ENCODE data around the gene ENTPD7.

The ENTPD7 gene

GRCh38 chr10:99647601-99648151 lies 11.6 kb upstream of the ENTPD7 start:
- DNase-seq (ENCODE audit: low read depth in 2 of 2), result no peak

GRCh38 chr10:99648717-99649116 lies 10.6 kb upstream of the ENTPD7 start:
- no peak for DNase-seq (ENCODE audit: low read depth in 2 of 2)

- DNase-seq (ENCODE audit: low read depth in 2 of 2), result no peak
Observed at GRCh38 chr10:99652800-99653390, 6.4 kb upstream of the ENTPD7 start.

GRCh38 chr10:99654390-99655175 lies 4.7 kb upstream of the ENTPD7 start:
- no peak for DNase-seq (ENCODE audit: low read depth in 2 of 2)

GRCh38 chr10:99656199-99657064 lies 2.9 kb upstream of the ENTPD7 start:
- DNase-seq (ENCODE audit: low read depth in 2 of 2), result no peak

- DNase-seq (ENCODE audit: low read depth in 2 of 2), result no peak
Observed at GRCh38 chr10:99658622-99659030, 683 bp upstream of the ENTPD7 start.

GRCh38 chr10:99659868-99660366 lies 608 bp downstream of the ENTPD7 start:
- DNase-seq (ENCODE audit: low read depth in 2 of 2), result no peak

GRCh38 chr10:99660662-99661376 lies 1.5 kb downstream of the ENTPD7 start:
- DNase-seq (ENCODE audit: low read depth in 2 of 2), result no peak

GRCh38 chr10:99661377-99661763 lies 2.1 kb downstream of the ENTPD7 start:
- DNase-seq (ENCODE audit: low read depth in 2 of 2), result no peak

- no peak for DNase-seq (ENCODE audit: low read depth in 2 of 2)
Observed at GRCh38 chr10:99665304-99665703, 6.0 kb downstream of the ENTPD7 start.

GRCh38 chr10:99667108-99667751 lies 7.9 kb downstream of the ENTPD7 start:
- DNase-seq (ENCODE audit: low read depth in 2 of 2), result no peak

GRCh38 chr10:99671386-99671785 lies 12.1 kb downstream of the ENTPD7 start:
- no peak for DNase-seq (ENCODE audit: low read depth in 2 of 2)

- DNase-seq (ENCODE audit: low read depth in 2 of 2), result no peak
Observed at GRCh38 chr10:99672884-99673283, 13.6 kb downstream of the ENTPD7 start.

- no peak for DNase-seq (ENCODE audit: low read depth in 2 of 2)
Observed at GRCh38 chr10:99673492-99673891, 14.2 kb downstream of the ENTPD7 start.

- no peak for DNase-seq (ENCODE audit: low read depth in 2 of 2)
Observed at GRCh38 chr10:99674762-99675161, 15.5 kb downstream of the ENTPD7 start.

GRCh38 chr10:99676426-99676825 lies 17.1 kb downstream of the ENTPD7 start:
- no peak for DNase-seq (ENCODE audit: low read depth in 2 of 2)

- no peak for DNase-seq (ENCODE audit: low read depth in 2 of 2)
Observed at GRCh38 chr10:99676895-99677294, 17.6 kb downstream of the ENTPD7 start.

- no peak for DNase-seq (ENCODE audit: low read depth in 2 of 2)
Observed at GRCh38 chr10:99678921-99679320, 19.6 kb downstream of the ENTPD7 start.

- DNase-seq (ENCODE audit: low read depth in 2 of 2), result no peak
Observed at GRCh38 chr10:99681553-99681952, 22.2 kb downstream of the ENTPD7 start.

GRCh38 chr10:99682032-99682431 lies 22.7 kb downstream of the ENTPD7 start:
- DNase-seq (ENCODE audit: low read depth in 2 of 2), result no peak

GRCh38 chr10:99682752-99683151 lies 23.4 kb downstream of the ENTPD7 start:
- no peak for DNase-seq (ENCODE audit: low read depth in 2 of 2)
